HG03469 (cell line): Measurements from ENCODE around the gene PAF1.
"Not testable (repeated sequence)": the region's sequence is repeated elsewhere in the genome, so short reads cannot be mapped to it uniquely, and the experiment has no call there.

ENCODE experiments used
- ATAC-seq: cut with Tn5 transposase; IDR thresholded peaks from one replicate; pipeline ENCODE4 v1.9.1; 2021; ENCODE audit warnings: mild to moderate bottlenecking, moderate library complexity, moderate number of reproducible peaks; ENCODE audit not compliant: unreplicated experiment

PAF1 gene

GRCh38 chr19:39384839-39385568 is 5.9 kb downstream of the PAF1 start:
- no peak for ATAC-seq

DNA sequence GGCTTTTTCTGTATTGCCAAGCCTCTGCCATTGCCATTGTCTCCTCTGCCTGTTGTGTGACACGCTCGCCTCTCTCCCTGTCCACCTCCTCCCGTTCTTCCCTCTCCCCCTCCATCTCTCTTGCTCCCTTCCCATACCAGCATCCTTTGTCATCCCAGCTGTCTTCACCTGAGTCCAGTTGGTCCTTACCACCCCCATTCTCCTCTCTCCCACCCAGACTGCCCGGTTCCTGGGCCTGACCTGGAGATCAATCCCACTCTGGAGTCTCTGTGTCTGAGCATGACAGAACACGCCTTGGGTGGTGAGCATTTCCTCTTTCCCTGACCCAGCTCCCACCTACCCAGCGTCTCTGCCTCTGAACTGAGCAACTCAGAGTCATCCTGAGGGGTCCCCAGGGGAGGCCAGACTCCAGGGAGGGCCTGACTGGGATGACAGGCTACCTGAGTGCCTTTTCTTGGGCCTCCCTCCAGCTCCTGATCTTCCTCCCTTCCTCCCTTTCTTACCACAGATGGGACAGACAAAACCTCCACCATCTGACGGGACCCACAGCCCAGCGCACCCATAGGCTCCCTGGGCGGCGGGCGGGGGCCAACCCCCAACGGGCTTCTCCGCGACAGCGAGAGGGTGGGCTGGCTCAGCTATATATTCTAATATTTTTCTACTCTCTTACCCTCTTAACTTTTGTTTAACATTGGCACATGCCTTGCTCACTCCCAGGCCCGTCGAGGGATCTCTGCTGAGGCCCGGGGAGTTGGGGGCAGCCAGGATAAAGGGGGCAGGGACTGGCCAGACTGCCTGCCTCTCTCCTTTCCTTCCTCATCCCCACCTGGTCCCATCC is 7.7 kb downstream of the PAF1 start:
- no peak for ATAC-seq

DNA sequence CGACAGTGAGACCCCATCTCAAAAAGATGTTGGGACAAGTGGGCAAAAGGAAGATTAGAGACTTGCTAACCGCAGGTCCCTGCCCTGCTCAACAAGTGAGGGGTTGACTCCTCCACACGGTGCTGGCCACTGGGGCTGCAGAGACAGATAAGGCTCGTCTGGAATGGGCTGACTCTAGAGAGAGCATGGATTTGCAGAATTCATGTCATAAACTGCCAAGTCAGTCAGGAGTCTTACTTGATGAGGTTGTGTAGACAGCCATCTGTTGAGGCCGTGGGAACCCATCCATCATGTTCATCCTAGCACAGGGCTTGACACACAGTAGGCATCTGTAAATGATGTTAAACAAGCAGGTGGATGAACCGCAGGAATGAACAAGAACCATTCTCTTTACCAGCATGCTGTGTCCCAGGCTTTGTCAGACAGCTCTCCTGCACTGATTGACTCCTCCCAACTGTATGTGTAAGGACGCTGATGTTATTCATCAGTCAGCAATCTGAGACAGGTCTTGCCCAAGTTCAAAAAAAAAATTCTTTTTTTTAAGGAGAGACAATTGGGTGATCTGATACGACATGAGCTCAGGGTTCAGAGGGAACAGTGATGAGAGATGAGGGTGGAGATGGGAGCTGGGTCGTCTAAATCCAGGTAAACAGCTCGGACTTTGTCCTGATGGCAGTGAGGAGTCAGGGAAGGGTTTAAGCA is 8.8 kb downstream of the PAF1 start:
- ATAC-seq, result no peak

- ATAC-seq, result no peak
These were observed 10.1 kb downstream of the PAF1 start for GRCh38 chr19:39380521-39381502.

DNA sequence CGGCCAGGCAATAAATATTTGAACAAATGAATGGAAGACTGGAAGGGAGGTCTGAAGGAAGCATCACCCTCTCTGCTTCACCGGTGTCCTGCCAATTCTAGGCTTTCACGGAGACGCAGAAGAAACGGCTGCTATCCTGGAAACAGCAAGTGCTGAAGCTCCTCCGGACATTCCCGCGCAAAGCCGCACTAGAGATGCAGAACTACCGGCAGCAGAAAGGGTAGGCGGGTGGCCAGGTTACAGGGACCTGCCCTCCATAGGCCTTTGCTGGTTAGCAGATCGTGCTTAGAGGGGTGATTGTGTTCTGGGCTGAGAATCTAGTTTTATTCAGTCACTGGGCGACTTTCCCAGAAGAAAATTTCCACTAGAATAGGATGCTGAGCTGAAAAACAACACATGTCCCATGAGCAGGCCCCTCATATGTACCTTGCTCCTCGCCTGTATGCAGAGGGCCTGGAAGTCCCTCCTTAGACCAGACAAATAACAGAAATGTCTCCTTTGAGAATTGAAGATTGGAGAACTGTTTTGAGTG is 11.0 kb downstream of the PAF1 start:
- no peak for ATAC-seq

DNA sequence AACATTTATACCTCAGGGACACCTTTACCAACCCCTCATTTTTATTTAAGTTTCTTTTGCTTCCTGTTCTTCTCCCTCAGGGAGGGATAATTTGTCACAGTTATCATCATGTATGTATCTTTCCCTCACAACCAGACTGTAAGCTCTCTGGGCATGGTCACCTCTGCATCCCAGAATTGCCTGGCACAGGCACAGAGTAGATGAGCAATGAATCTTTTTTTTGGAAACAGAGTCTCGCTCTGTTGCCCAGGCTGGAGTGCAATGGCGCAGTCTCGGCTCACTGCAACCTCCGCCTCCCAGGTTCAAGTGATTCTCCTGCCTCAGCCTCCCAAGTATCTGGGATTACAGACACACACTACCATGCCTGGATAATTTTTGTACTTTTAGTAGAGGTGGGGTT is 11.5 kb downstream of the PAF1 start:
- ATAC-seq, result not testable (repeated sequence)

GRCh38 chr19:39377373-39378362 is 13.2 kb downstream of the PAF1 start:
- ATAC-seq, result no peak

DNA sequence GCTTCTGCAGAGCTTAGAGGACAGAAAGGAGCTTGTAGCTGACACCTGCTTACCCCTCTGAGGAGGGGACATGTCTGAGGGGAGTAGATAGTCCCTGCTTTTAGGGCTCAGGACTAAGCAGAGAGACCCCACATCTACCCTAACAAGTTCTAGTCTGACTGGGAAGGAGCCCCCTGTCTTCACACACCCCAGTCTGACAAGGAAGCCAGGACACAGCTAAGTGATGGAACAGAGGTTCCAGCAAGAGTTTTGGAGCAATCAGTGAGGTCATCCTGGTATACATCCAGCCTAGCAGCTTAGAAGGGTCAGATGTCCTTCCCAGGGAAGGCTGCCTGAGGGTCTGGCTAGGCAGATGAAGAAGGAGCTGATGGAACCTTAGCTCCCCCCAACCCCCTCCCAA is 15.0 kb downstream of the PAF1 start:
- ATAC-seq, result no peak

DNA sequence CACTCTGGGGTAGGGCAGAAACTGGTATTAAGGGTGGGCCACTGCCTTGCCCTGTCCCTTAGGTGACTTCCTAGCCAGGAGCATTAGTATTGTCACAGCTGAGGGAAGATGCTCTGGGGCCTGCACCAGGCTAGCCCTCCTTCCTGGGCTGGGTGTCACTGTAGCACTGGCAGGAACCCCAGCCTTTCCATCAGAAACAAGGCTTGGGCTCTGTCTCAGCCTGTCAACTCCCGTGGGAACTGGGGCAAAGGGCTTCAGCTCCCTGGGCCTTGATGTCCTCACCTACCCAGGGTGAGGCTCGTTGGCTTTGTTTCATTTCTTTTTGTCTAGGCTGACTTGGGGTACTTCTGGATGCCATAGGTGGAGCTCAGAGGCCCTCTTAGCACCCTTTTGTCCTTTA is 18.0 kb downstream of the PAF1 start:
- ATAC-seq, result no peak

- ATAC-seq, result no peak
These were observed 18.7 kb downstream of the PAF1 start for GRCh38 chr19:39372047-39372802.

- no peak for ATAC-seq
These were observed 20.2 kb downstream of the PAF1 start for GRCh38 chr19:39370735-39371134.

DNA sequence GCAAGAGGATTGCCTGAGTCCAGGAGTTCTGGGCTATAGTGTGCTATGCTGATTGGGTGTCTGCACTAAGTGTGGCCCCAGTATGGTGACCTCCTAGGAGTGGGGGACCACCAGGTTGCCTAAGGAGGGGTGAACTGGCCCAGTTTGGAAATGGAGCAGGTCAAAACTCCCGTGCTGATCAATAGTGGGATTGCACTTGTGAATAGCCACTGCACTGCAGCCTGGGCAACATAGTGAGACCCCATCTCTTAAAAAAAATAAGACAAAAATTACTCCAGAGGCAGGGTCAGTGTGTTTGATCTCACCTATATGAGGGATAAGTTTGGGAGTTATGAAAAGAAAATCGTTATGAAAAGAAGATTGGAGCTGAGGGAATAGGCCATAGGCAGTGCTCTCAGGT is 21.7 kb downstream of the PAF1 start:
- no peak for ATAC-seq

DNA sequence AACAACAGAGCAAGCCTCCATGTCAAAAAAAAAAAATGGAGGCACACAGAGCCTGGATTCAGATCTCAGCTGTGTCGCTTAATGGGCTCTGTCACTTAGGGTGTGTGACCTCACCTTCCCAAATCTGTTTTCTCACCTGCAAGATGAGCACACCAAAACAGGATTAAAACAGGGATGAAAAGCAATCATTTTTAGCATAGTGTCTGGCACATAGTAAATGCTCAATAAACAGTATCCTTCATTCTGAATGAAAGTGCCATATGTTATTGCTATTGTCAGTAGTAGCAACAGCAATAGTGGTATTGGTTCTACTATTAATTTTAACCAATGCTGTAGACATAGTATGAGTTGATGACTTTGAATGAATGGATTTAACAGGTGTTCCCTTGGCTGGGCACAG is 25.4 kb downstream of the PAF1 start:
- ATAC-seq, result no peak

GRCh38 chr19:39363901-39364457 is 26.9 kb downstream of the PAF1 start:
- ATAC-seq, result no peak

GRCh38 chr19:39362682-39363657 is 27.9 kb downstream of the PAF1 start:
- no peak for ATAC-seq

DNA sequence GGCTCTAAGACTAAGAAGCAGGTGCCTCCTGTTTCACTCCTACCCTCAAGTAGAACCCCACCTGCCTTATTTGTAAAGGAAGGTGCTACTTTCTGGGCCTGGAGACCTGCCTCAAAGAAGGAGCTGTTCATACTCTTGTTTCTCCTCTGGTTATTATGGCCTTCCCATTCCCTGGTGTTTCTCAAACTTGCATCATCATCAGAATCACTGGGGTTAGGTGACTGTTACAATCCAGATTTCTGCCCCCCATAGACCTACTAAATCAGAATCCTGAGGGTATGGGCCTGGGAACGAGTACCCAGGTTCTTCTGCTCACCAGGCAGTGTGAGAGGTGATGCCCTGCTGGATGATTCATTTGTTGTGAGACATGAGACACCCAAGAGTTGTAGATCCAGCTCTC is 30.3 kb downstream of the PAF1 start:
- ATAC-seq, result no peak

DNA sequence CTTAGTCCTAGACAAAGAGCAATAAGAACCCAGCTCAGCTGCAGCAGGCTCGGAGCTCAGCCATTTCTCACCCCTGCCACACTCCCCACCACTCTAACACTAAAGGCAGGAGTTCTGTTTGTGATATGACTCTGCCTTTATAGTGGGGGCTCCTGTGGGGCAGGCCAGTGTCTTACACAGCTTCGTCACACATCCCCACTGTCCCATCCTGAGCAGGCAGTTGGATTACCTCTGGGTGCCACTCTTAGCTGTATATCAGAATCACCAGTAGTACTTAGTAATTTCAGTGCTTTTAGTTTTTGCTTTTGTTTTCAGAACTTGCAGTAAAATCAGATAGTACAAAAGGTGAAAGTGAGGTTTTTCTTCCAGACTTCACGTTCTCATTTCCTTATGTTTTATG is 31.9 kb downstream of the PAF1 start:
- ATAC-seq, result no peak
